Renal cortex interstitium (tissue), 11 donors: ENCODE measurements around the gene SPAST. TPM values are rescaled to one million over a fixed set of nuclear protein-coding genes. Genes with fewer than 3 reads are reported as not detected.
"Not testable (repeated sequence)": the region's sequence is repeated elsewhere in the genome, so short reads cannot be mapped to it uniquely, and the experiment has no call there.

Source experiments
- DNase-seq, 11 donors: peaks; one replicate each; pipeline ENCODE4 v3.0.0-alpha.2; 2013; ENCODE audit warnings: low read depth in 9 of 11, low spot score in 4 of 11; ENCODE audit errors: extremely low read depth in 1 of 11
- polyA plus RNA-seq, 3 donors: library from polyadenylated mRNA; unstranded; fragments of 120-200 nt; gene quantifications; one replicate each; pipeline ENCODE4 v1.2.1, GENCODE V29; 2013; ENCODE audit not compliant: insufficient read length in 3 of 3

Gene SPAST
- polyA plus RNA-seq, 3 donors = 30.0 to 34.3 (median 31.3) TPM

DNA sequence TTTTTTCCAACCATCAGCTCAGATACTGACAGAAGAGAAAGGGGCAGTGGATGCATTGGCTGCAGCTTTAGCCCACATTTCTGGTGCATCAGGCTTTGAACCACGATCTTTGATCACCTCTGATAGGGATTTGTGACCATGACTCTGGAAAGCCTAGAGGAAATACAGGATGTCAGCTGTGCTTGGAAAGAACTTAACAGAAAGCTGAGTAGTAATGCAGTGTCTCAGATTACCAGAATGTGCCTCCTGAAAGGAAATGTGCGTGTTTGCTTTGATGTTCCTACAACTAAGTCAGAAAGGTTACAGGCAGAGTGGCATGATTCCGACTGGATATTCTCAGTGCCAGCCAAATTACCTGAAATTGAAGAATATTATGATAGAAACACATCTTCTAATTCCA, 140.1 kb downstream of the SPAST start:
- DNase-seq = not testable (repeated sequence)

Other genes with a start within 250 kb of the SPAST start
- 10 to 100 TPM; 35.6 to 38.4 (median 37.7) TPM for gene MEMO1, start 52.5 kb upstream of the SPAST start, polyA plus RNA-seq
- 100 to 1,000 TPM in 2 of 3 donors, 10 to 100 TPM in 1; 93.5 to 114 (median 103) TPM for gene DPY30, start 23.8 kb upstream of the SPAST start, polyA plus RNA-seq
- gene SLC30A6, start 102.3 kb downstream of the SPAST start, polyA plus RNA-seq = 10 to 100 TPM; 24.5 to 32.7 (median 26.8) TPM
- gene NLRC4, start 201.3 kb downstream of the SPAST start, polyA plus RNA-seq = 1 to 10 TPM in 1 of 3 donors, under 1 TPM in 2; 0.90 to 1.1 (median 0.92) TPM
- gene YIPF4, start 214.3 kb downstream of the SPAST start, polyA plus RNA-seq = 10 to 100 TPM; 55.1 to 74.5 (median 67.8) TPM